Panc1 (cell line): Measurements from ENCODE around the gene ZC3H7B. TPM values are rescaled to one million over a fixed set of nuclear protein-coding genes. Genes with fewer than 3 reads are reported as not detected.

Experiments
- ATAC-seq: fragments of 200-7000 bp; cut with Tn5 transposase; 2 replicates; pipeline ENCODE4 v1.9.1; 2020; ENCODE audit warnings: mild to moderate bottlenecking, moderate library complexity
- BruUV-seq: library from RNA; stranded (reverse); fragments of 400-500 nt; replicated peaks from 2 replicates; lab custom pipeline; 2021; lab: Mats Ljungman, UMichigan
- CTCF ChIA-PET: fragments of 300-600 bp; sonication (Branson Sonifier 250); formaldehyde crosslinking; loops from one replicate; lab custom pipeline; 2022; ENCODE audit warnings: antibody characterized with exemption; lab: Charles Lee
- POLR2A ChIA-PET: fragments of 300-600 bp; sonication (Branson Sonifier 250); formaldehyde crosslinking; loops from one replicate; lab custom pipeline; 2022; ENCODE audit warnings: antibody characterized with exemption; lab: Charles Lee
- DNase-seq: peaks from one replicate; pipeline ENCODE4 v3.0.0-alpha.2; 2010; ENCODE audit warnings: low read depth, low spot score
- H3K27ac ChIP-seq: 2 replicates; pipeline ENCODE4 v1.5.1; 2011; ENCODE audit warnings: mild to moderate bottlenecking, low read length, inconsistent platforms
- H3K27me3 ChIP-seq: fragments of 200-500 bp; sonication (Bioruptor generic); 2 replicates; pipeline ENCODE4 v1.6.0; 2014; ENCODE audit warnings: low read length, inconsistent platforms; ENCODE audit not compliant: control insufficient read depth, insufficient read depth
- H3K36me3 ChIP-seq: fragments of 200-500 bp; sonication (Bioruptor generic); 2 replicates; pipeline ENCODE4 v1.5.1; 2014; ENCODE audit warnings: inconsistent platforms, mild to moderate bottlenecking, low read length, moderate library complexity; ENCODE audit not compliant: control insufficient read depth, insufficient read depth
- H3K4me1 ChIP-seq: 2 replicates; pipeline ENCODE4 v1.5.1; 2011; ENCODE audit warnings: inconsistent platforms, mild to moderate bottlenecking, low read length, moderate library complexity; ENCODE audit not compliant: control insufficient read depth, insufficient read depth
- H3K4me3 ChIP-seq, 2 experiments: 2 replicates each; pipeline ENCODE4 v1.5.1; 2011 to 2012; ENCODE audit warnings: low read depth in 2 of 2, low read length in 2 of 2, mild to moderate bottlenecking in 2 of 2, inconsistent platforms in 1 of 2, moderate library complexity in 1 of 2
- H3K9me3 ChIP-seq: fragments of 200-500 bp; sonication (Bioruptor generic); 2 replicates; pipeline ENCODE4 v1.5.1; 2014; ENCODE audit warnings: low read depth, mild to moderate bottlenecking, inconsistent platforms, low read length, moderate library complexity; ENCODE audit not compliant: control insufficient read depth, insufficient read depth
- CTCF ChIP-seq: fragments of 450-650 bp; IDR thresholded peaks from 2 replicates; pipeline ENCODE4 v1.5.1; 2017; ENCODE audit warnings: mild to moderate bottlenecking
- POLR2AphosphoS5 ChIP-seq: IDR thresholded peaks from 2 replicates; pipeline ENCODE4 v1.6.1; 2012; ENCODE audit warnings: mild to moderate bottlenecking, low read depth, low read length, moderate library complexity
- REST ChIP-seq, 2 experiments: IDR thresholded peaks; 2 replicates each; pipeline ENCODE4 v1.6.1; 2011 to 2012; ENCODE audit warnings: low read depth in 2 of 2, control low read depth in 1 of 2, low read length in 1 of 2, mild to moderate bottlenecking in 1 of 2, moderate library complexity in 1 of 2; ENCODE audit not compliant: insufficient read depth in 1 of 2
- SIN3A ChIP-seq: IDR thresholded peaks from 2 replicates; pipeline ENCODE4 v1.6.1; 2012; ENCODE audit warnings: low read depth, mild to moderate bottlenecking, low read length, moderate library complexity, borderline replicate concordance; ENCODE audit not compliant: insufficient read depth
- TCF7L2 ChIP-seq: IDR thresholded peaks from 2 replicates; pipeline ENCODE4 v1.6.1; 2011; ENCODE audit warnings: mild to moderate bottlenecking, low read depth, low read length, inconsistent platforms
- in situ Hi-C: cut with HindIII; loops from 2 replicates; pipeline ENCODE4 v1.10.0; 2016; ENCODE audit warnings: low sequenced_read_pairs, low pct_unique_long_range_greater_than_20kb
- intact Hi-C: fragments of 100-400 bp; cut with micrococcal nuclease; formaldehyde crosslinking; loops from one replicate; pipeline ENCODE4 v1.10.0; 2022; ENCODE audit not compliant: unreplicated experiment
- total RNA-seq: library from RNA; stranded (reverse); gene quantifications from one replicate; pipeline ENCODE4 v1.2.1, GENCODE V29; 2021; ENCODE audit not compliant: unreplicated experiment

Gene ZC3H7B
- total RNA-seq, 1 experiment from 2014 or later: 62.0 TPM

GRCh38 chr22:41382098-41382578 is 80.8 kb downstream of the ZC3H7B start:
- no peak for DNase-seq
- intact Hi-C loops: no loop called here
- Histone ChIP-seq H3K27me3 (no peaks in the 10 kb centered on the region), H3K27ac (peak overlapping the region; percentile 59; the same call in 1 of the 2 replicates), H3K4me3 (peak overlapping the region; percentile 54 to 66), H3K4me1 (peaks cover 10% of the 10 kb centered on the region), H3K36me3 (no peaks in the 10 kb centered on the region), H3K9me3 (no peaks in the 10 kb centered on the region)
- CTCF ChIA-PET: no interaction called here
- no peak for TF ChIP-seq SIN3A
- no peak for TF ChIP-seq REST (IDR thresholded peaks at IDR 0.05; ENCODE audit: insufficient read depth in 1 of 2, low read depth in 2 of 2, low read length in 1 of 2)
- TF ChIP-seq CTCF: no peak
- TF ChIP-seq TCF7L2: no peak
- no peak for TF ChIP-seq POLR2AphosphoS5
- ATAC-seq: peak; percentile 71
- POLR2A ChIA-PET: interaction anchor here (0.7 kb wide), 1 partner anchor 64 kb away, joined by 6 read pairs; no protein-coding TSS in a partner anchor
- in situ Hi-C loops: no loop called here
- no TSS peak for BruUV-seq

DNA sequence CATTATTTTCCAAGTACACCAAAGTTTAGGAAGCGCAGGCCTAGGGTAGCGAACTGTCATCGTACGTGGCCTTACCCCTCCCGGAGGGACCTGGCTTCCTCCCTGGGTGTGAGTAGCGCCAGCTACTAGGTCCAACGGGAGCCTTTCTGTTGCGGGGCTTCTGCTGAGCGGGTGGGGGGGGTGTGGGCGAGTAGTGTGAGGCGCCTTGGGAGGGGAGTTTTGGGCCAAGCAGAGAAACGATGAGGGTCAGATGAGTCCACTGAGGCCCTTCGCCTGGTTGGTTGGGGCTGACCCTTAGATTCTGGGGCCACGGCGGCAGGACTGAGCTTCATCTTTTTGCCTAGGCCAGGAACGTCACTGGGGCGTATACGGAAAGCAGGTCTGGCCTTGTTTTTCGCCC is 81.3 kb downstream of the ZC3H7B start:
- H3K36me3 ChIP-seq: no peaks in the 10 kb centered on the region
- DNase-seq (no peak), ATAC-seq (no peak)
- no TSS peak for BruUV-seq
- H3K9me3 ChIP-seq: no peaks in the 10 kb centered on the region
- H3K4me1 ChIP-seq: peaks cover 10% of the 10 kb centered on the region
- no peaks in the 10 kb centered on the region for H3K27me3 ChIP-seq
- in situ Hi-C loops (no loop called here), intact Hi-C loops (no loop called here)
- ChIA-PET CTCF (no interaction called here), POLR2A (no interaction called here)
- TF ChIP-seq REST (IDR thresholded peaks at IDR 0.05; ENCODE audit: insufficient read depth in 1 of 2, low read depth in 2 of 2, low read length in 1 of 2) (no peak), POLR2AphosphoS5 (no peak), CTCF (no peak)
- H3K27ac ChIP-seq: peak overlapping the region; percentile 59; the same call in 1 of the 2 replicates
- H3K4me3 ChIP-seq: peak overlapping the region; percentile 54 to 66
